Measurements from ENCODE around the gene MCC. TPM values are rescaled to one million over a fixed set of nuclear protein-coding genes. Genes with fewer than 3 reads are reported as not detected.

The MCC gene
- total RNA-seq, 3 donors from 2014 or later: 24.3 to 46.5 (median 29.4) TPM

- intact Hi-C loops (cut with DNase I; ENCODE audit: low total_unique reads): no loop called here
- Histone ChIP-seq H3K4me3 (no peak overlapping the region), H3K27ac (no peak overlapping the region), H3K9me3 (no peaks in the 10 kb centered on the region), H3K4me1 (no peaks in the 10 kb centered on the region), H3K36me3 (no peaks in the 10 kb centered on the region), H3K27me3 (no peaks in the 10 kb centered on the region)
- TF ChIP-seq POLR2AphosphoS5 (IDR thresholded peaks at IDR 0.05): no peak
- TF ChIP-seq CTCF (IDR thresholded peaks at IDR 0.05): no peak
- TF ChIP-seq POLR2A (IDR thresholded peaks at IDR 0.05): no peak
- no peak for DNase-seq (ENCODE audit: low spot score in 2 of 2)
Observed at GRCh38 chr5:113280541-113280940, 207.7 kb downstream of the MCC start.

DNA sequence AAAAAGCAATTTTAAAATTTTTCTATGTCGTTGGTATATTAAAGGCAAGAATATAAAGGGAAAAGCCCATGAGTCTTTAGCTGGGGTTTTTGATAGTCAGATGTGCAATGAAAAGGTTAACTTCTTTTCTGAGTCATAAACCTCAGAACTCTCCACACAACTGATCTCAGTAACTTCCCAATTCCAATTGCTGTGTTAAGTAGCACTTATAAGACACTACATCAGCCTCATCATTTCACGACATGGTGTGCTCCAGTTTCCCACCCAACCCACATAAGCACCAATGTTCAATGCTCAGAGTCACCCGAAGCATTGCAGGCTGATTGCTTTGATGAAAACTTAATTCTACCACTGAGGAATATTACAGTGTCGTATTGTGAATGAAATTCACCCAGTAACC is 209.3 kb downstream of the MCC start:
- TF ChIP-seq CTCF (IDR thresholded peaks at IDR 0.05): no peak
- no peak for TF ChIP-seq POLR2A (IDR thresholded peaks at IDR 0.05)
- TF ChIP-seq POLR2AphosphoS5 (IDR thresholded peaks at IDR 0.05): no peak
- no peaks in the 10 kb centered on the region for H3K4me1 ChIP-seq
- no peak overlapping the region for H3K27ac ChIP-seq
- intact Hi-C loops (cut with DNase I; ENCODE audit: low total_unique reads): no loop called here
- H3K9me3 ChIP-seq: no peaks in the 10 kb centered on the region
- H3K36me3 ChIP-seq: no peaks in the 10 kb centered on the region
- no peak overlapping the region for H3K4me3 ChIP-seq
- no peak for DNase-seq (ENCODE audit: low spot score in 2 of 2)
- H3K27me3 ChIP-seq: no peaks in the 10 kb centered on the region

GRCh38 chr5:113276493-113276892 is 211.8 kb downstream of the MCC start:
- Histone ChIP-seq H3K36me3 (no peaks in the 10 kb centered on the region), H3K9me3 (no peaks in the 10 kb centered on the region), H3K4me1 (no peaks in the 10 kb centered on the region), H3K27me3 (no peaks in the 10 kb centered on the region), H3K4me3 (no peak overlapping the region), H3K27ac (no peak overlapping the region)
- intact Hi-C loops (cut with DNase I; ENCODE audit: low total_unique reads): no loop called here
- no peak for TF ChIP-seq POLR2AphosphoS5 (IDR thresholded peaks at IDR 0.05)
- no peak for TF ChIP-seq CTCF (IDR thresholded peaks at IDR 0.05)
- no peak for TF ChIP-seq POLR2A (IDR thresholded peaks at IDR 0.05)
- no peak for DNase-seq (ENCODE audit: low spot score in 2 of 2)

GRCh38 chr5:113276001-113276400 is 212.3 kb downstream of the MCC start:
- Histone ChIP-seq H3K27ac (no peak overlapping the region), H3K36me3 (no peaks in the 10 kb centered on the region), H3K27me3 (no peaks in the 10 kb centered on the region), H3K4me3 (no peak overlapping the region), H3K4me1 (no peaks in the 10 kb centered on the region), H3K9me3 (no peaks in the 10 kb centered on the region)
- no peak for DNase-seq (ENCODE audit: low spot score in 2 of 2)
- no peak for TF ChIP-seq CTCF (IDR thresholded peaks at IDR 0.05)
- TF ChIP-seq POLR2AphosphoS5 (IDR thresholded peaks at IDR 0.05): no peak
- TF ChIP-seq POLR2A (IDR thresholded peaks at IDR 0.05): no peak
- intact Hi-C loops (cut with DNase I; ENCODE audit: low total_unique reads): no loop called here

DNA sequence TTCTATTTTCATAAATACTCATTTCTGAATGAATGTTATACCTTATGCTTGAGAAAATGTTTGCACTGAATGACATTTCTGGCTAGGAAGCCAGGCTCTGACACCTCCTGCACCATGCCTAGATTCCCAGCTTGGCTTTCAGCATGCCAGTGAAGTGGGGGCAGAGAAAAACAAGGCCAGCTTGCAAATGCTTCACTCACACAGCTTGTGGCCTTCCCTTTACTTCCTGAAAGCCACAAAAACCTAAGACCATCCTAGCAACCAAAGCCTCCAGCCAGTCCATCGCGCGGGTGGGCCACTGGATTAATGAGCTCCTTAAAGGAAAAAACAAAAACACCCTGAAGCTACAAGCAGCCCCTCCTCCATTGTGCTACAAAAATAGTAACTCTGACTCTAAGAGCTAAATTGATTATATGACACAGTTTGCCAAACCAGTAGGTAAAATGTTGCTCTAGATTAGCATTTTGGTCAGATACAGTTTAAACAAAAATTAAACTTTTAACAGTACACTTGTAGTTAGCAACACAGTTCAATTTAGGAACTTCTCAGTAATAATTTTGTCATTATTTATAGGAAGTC is 213.3 kb downstream of the MCC start:
- no peaks in the 10 kb centered on the region for H3K9me3 ChIP-seq
- DNase-seq (ENCODE audit: low spot score in 2 of 2): no peak
- H3K27me3 ChIP-seq: no peaks in the 10 kb centered on the region
- intact Hi-C loops (cut with DNase I; ENCODE audit: low total_unique reads): no loop called here
- no peaks in the 10 kb centered on the region for H3K4me1 ChIP-seq
- H3K36me3 ChIP-seq: no peaks in the 10 kb centered on the region
- H3K27ac ChIP-seq: no peak overlapping the region
- TF ChIP-seq POLR2A (IDR thresholded peaks at IDR 0.05) (no peak), POLR2AphosphoS5 (IDR thresholded peaks at IDR 0.05) (no peak), CTCF (IDR thresholded peaks at IDR 0.05) (no peak)
- no peak overlapping the region for H3K4me3 ChIP-seq

All from breast epithelium (tissue), 4 donors.